Prostate gland (tissue), 2 donors: ENCODE measurements around the gene CCR9. TPM values are rescaled to one million over a fixed set of nuclear protein-coding genes. Genes with fewer than 3 reads are reported as not detected.

Experiments used
- DNase-seq: peaks from one replicate; pipeline ENCODE4 v3.0.0-alpha.2; 2019; ENCODE audit warnings: low spot score
- H3K27ac ChIP-seq, 2 donors: fragments of 200-600 bp; sonication (generic); 2 replicates each; pipeline ENCODE4 v1.5.1; 2017 to 2019
- H3K27me3 ChIP-seq: fragments of 200-600 bp; sonication (generic); replicated peaks from 2 replicates; pipeline ENCODE4 v1.5.1; 2019; ENCODE audit not compliant: insufficient read depth
- H3K36me3 ChIP-seq, 2 donors: fragments of 200-600 bp; sonication (generic); 1 replicate in 1 of 2; 2 replicates in 1 of 2; pipeline versions ENCODE4 v1.5.1 to v1.8.1; 2017 to 2019
- H3K4me1 ChIP-seq: fragments of 200-600 bp; sonication (generic); replicated peaks from 2 replicates; pipeline ENCODE4 v1.5.1; 2019
- H3K4me3 ChIP-seq, 2 donors: fragments of 200-600 bp; sonication (generic); 2 replicates each; pipeline ENCODE4 v1.5.1; 2017 to 2019
- H3K9me3 ChIP-seq: fragments of 200-600 bp; sonication (generic); 2 replicates; pipeline ENCODE4 v1.5.1; 2017
- POLR2A ChIP-seq: fragments of 450-650 bp; IDR thresholded peaks from one replicate; pipeline ENCODE4 v1.6.1; 2016; ENCODE audit warnings: antibody characterized with exemption, mild to moderate bottlenecking
- POLR2AphosphoS5 ChIP-seq: sonication (generic); formaldehyde crosslinking; IDR thresholded peaks from one replicate; pipeline ENCODE4 v1.6.1; 2017; ENCODE audit warnings: antibody characterized with exemption
- WGBS: methylation state at CpG from one replicate; pipeline ENCODE4 v1.1.5; 2018; 5-methylcytosine and 5-hydroxymethylcytosine counted together
- intact Hi-C: fragments of 100-400 bp; cut with DNase I; formaldehyde crosslinking; loops from one replicate; pipeline ENCODE4 v1.14.2; 2022
- total RNA-seq, 2 donors: library from RNA; depleted of rRNA; stranded (reverse); fragments of >200 nt; gene quantifications; one replicate each; pipeline ENCODE4 v1.1.0, GENCODE V29; 2016
- TF ChIP-seq, protein P1 (sequence below), 4 experiments: fragments of 200-600 bp in 2 of 4; fragments of 450-650 bp in 2 of 4; sonication (generic) in 2 of 4; IDR thresholded peaks; 1 replicate in 3 of 4; 2 replicates in 1 of 4; pipeline ENCODE4 v1.5.1; 2016 to 2019; ENCODE audit warnings: antibody characterized with exemption in 4 of 4, mild to moderate bottlenecking in 2 of 4, moderate library complexity in 2 of 4

The CCR9 gene
- total RNA-seq, 2 donors from 2014 or later = 0.09 TPM; not detected in 1

DNA sequence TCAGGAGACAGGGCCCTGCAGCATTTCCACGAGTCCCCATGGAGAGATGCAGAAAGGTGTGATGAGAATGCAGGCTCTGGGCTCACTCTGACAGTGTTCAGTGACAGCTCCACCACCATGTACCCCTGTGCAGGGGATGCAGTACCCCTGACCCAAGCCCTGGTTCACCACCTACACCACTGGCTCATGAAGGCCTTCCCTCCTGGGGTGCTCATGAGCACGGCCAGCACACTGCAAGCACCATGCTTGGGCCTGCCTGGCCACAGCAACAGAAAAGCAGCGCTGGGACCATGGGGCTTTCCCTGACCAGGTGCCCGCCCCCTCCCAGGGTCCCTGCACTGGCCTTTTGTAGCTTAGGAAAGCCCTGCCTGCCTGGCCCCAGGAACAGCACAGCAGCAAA, 63.1 kb downstream of the CCR9 start:
- Histone ChIP-seq H3K36me3 (peaks cover 8 to 13% of the 10 kb centered on the region in 2 donors), H3K27ac (no peak overlapping the region), H3K4me1 (no peaks in the 10 kb centered on the region), H3K4me3 (no peak overlapping the region), H3K9me3 (no peaks in the 10 kb centered on the region), H3K27me3 (no peaks in the 10 kb centered on the region)
- no peak for DNase-seq
- WGBS = 98% methylated on average over 4 of the region's 4 CpGs
- intact Hi-C loops = loop anchor here (10.0 kb wide), 1 partner anchor 495 kb away; no protein-coding TSS in a partner anchor
- TF ChIP-seq POLR2A (no peak), POLR2AphosphoS5 (no peak)
- TF ChIP-seq, protein P1, sequence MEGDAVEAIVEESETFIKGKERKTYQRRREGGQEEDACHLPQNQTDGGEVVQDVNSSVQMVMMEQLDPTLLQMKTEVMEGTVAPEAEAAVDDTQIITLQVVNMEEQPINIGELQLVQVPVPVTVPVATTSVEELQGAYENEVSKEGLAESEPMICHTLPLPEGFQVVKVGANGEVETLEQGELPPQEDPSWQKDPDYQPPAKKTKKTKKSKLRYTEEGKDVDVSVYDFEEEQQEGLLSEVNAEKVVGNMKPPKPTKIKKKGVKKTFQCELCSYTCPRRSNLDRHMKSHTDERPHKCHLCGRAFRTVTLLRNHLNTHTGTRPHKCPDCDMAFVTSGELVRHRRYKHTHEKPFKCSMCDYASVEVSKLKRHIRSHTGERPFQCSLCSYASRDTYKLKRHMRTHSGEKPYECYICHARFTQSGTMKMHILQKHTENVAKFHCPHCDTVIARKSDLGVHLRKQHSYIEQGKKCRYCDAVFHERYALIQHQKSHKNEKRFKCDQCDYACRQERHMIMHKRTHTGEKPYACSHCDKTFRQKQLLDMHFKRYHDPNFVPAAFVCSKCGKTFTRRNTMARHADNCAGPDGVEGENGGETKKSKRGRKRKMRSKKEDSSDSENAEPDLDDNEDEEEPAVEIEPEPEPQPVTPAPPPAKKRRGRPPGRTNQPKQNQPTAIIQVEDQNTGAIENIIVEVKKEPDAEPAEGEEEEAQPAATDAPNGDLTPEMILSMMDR (IDR thresholded peaks at IDR 0.05) = no peak

DNA sequence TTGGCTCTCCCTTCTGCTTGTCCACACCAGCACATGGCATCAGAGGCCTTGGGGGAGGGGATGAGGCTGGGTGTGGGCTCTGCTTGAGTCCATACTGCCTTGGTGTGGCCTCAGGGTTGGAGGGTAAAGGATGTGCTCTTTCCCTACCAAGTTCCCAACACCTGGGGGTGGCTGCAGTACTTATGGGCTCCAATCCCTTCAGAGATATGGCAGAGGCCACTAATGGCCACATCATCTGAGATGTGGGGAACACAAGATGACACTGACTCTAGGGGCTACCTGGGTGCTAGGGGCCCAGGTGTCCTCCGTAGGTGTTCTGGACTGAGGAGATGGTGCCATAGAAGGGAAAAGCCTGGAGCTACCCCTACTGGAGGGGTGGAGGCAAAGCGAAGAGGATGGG, 63.8 kb downstream of the CCR9 start:
- H3K36me3 ChIP-seq = peaks cover 12 to 19% of the 10 kb centered on the region in 2 donors
- intact Hi-C loops = no loop called here
- H3K4me1 ChIP-seq = no peaks in the 10 kb centered on the region
- DNase-seq = no peak
- H3K27ac ChIP-seq = no peak overlapping the region
- H3K4me3 ChIP-seq = no peak overlapping the region
- no peaks in the 10 kb centered on the region for H3K9me3 ChIP-seq
- H3K27me3 ChIP-seq = no peaks in the 10 kb centered on the region
- 100% methylated on average over 2 of the region's 2 CpGs for whole genome bisulfite sequencing
- no peak for TF ChIP-seq POLR2A
- no peak for TF ChIP-seq POLR2AphosphoS5
- TF ChIP-seq, protein P1 (IDR thresholded peaks at IDR 0.05) = no peak

GRCh38 chr3:45950686-45951600, 64.6 kb downstream of the CCR9 start:
- 96% methylated on average over 6 of the region's 6 CpGs for WGBS
- TF ChIP-seq, protein P1 (IDR thresholded peaks at IDR 0.05) = no peak
- TF ChIP-seq POLR2AphosphoS5 (no peak), POLR2A (no peak)
- Histone ChIP-seq H3K27me3 (no peaks in the 10 kb centered on the region), H3K4me3 (no peak overlapping the region), H3K4me1 (no peaks in the 10 kb centered on the region), H3K27ac (no peak overlapping the region), H3K36me3 (peaks cover 13 to 20% of the 10 kb centered on the region in 2 donors), H3K9me3 (no peaks in the 10 kb centered on the region)
- intact Hi-C loops = no loop called here
- no peak for DNase-seq

DNA sequence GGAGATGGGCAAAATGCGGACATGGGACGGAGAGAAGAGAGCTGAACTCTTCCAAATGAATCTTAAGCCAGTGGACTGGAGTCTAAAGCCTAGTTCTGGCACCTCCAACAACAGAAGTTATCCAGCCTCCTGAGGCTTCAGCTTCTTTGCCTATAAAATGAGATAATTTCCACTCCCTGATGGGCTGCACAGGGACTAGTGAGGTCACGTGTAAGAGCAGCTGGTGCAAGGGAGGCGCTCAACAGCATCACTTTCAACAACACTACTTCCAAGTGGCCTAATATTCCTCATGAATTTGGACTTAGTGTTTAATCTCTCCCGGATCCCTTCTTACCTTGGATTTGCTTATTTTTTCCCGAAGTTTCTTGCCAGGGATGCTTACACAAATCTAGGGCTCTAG, 65.6 kb downstream of the CCR9 start:
- WGBS = 92% methylated on average over 6 of the region's 6 CpGs
- Histone ChIP-seq H3K4me1 (no peaks in the 10 kb centered on the region), H3K4me3 (no peak overlapping the region), H3K9me3 (no peaks in the 10 kb centered on the region), H3K36me3 (peaks cover 13 to 20% of the 10 kb centered on the region in 2 donors), H3K27ac (no peak overlapping the region), H3K27me3 (no peaks in the 10 kb centered on the region)
- intact Hi-C loops = no loop called here
- TF ChIP-seq POLR2A = no peak
- TF ChIP-seq, protein P1 (IDR thresholded peaks at IDR 0.05) = no peak
- TF ChIP-seq POLR2AphosphoS5 = no peak
- DNase-seq = no peak

- H3K4me1 ChIP-seq = no peaks in the 10 kb centered on the region
- WGBS = 85% methylated on average over 4 of the region's 4 CpGs
- DNase-seq = no peak
- intact Hi-C loops = no loop called here
- H3K9me3 ChIP-seq = no peaks in the 10 kb centered on the region
- H3K27ac ChIP-seq = no peak overlapping the region
- TF ChIP-seq POLR2A (no peak), POLR2AphosphoS5 (no peak)
- TF ChIP-seq, protein P1 (IDR thresholded peaks at IDR 0.05) = no peak
- H3K36me3 ChIP-seq = peaks cover 13 to 20% of the 10 kb centered on the region in 2 donors
- H3K4me3 ChIP-seq = no peak overlapping the region
- no peaks in the 10 kb centered on the region for H3K27me3 ChIP-seq
These were observed 66.1 kb downstream of the CCR9 start for GRCh38 chr3:45952456-45952855.
